ENCODE results near the gene MTPN.

The MTPN gene

GRCh38 chr7:135884495-135885232 is 92.5 kb downstream of the MTPN start:
- DNase-seq (ENCODE audit: low spot score): no peak

- DNase-seq (ENCODE audit: low spot score): no peak
Measured at GRCh38 chr7:135879233-135879632, 97.9 kb downstream of the MTPN start.

- no peak for DNase-seq (ENCODE audit: low spot score)
Measured at GRCh38 chr7:135878284-135878683, 98.9 kb downstream of the MTPN start.

- no peak for DNase-seq (ENCODE audit: low spot score)
Measured at GRCh38 chr7:135877805-135878204, 99.4 kb downstream of the MTPN start.
